ENCODE data around the gene MRPL21. TPM values are rescaled to one million over a fixed set of nuclear protein-coding genes. Genes with fewer than 3 reads are reported as not detected.

MRPL21 gene
- total and polyA plus RNA-seq, 2 experiments from 2014 or later, result 62.4 to 232 TPM

- Histone ChIP-seq H3F3A (replicated peaks; ENCODE audit: low read depth) (no peaks in the 10 kb centered on the region), H3K4me3 (no peak overlapping the region), H3K4me1 (ENCODE audit: insufficient read depth) (peaks cover 6% of the 10 kb centered on the region; the same call in 1 of the 2 replicates), H4K20me1 (replicated peaks; ENCODE audit: insufficient read depth) (no peaks in the 10 kb centered on the region), H2AFZ (no peak overlapping the region), H3K4me2 (no peak overlapping the region), H3K36me3 (ENCODE audit: insufficient read depth) (no peaks in the 10 kb centered on the region), H3K27ac (ENCODE audit: low read depth) (no peak overlapping the region), H3K9me2 (ENCODE audit: insufficient read depth) (no peaks in the 10 kb centered on the region), H3K79me2 (replicated peaks; ENCODE audit: insufficient read depth) (no peaks in the 10 kb centered on the region), H3K27me3 (ENCODE audit: insufficient read depth) (no peaks in the 10 kb centered on the region)
- Mint-ChIP-seq H3K9me3 (no peaks in the 10 kb centered on the region), H3K4me1 (peaks cover 24% of the 10 kb centered on the region), H3K27me3 (ENCODE audit: insufficient read depth, low read depth, poor library complexity) (peaks cover 4% of the 10 kb centered on the region), H3K27ac (no peak overlapping the region), H3K36me3 (ENCODE audit: low read depth) (no peaks in the 10 kb centered on the region), H3K4me3 (no peak overlapping the region; the same call in 2 of the 3 replicates)
- ATAC-seq (no peak), DNase-seq (ENCODE audit: low spot score) (no peak)
- TF ChIP-seq ZNF331 (CRISPR knock-in tag; IDR thresholded peaks at IDR 0.05; ENCODE audit: low read depth), result no peak
- no peak for TF ChIP-seq EZH2phosphoT487 (IDR thresholded peaks at IDR 0.05; ENCODE audit: unreplicated experiment)
- no peak for TF ChIP-seq CREB1 (CRISPR knock-in tag; IDR thresholded peaks at IDR 0.05; ENCODE audit: low read depth)
- no peak for TF ChIP-seq POLR2AphosphoS5 (IDR thresholded peaks at IDR 0.05; ENCODE audit: low read depth)
- no peak for TF ChIP-seq REST (IDR thresholded peaks at IDR 0.05; ENCODE audit: unreplicated experiment)
- TF ChIP-seq ZNF114 (CRISPR knock-in tag; IDR thresholded peaks at IDR 0.05), result no peak
- no peak for TF ChIP-seq ETS1 (IDR thresholded peaks at IDR 0.05)
- TF ChIP-seq, protein P1, sequence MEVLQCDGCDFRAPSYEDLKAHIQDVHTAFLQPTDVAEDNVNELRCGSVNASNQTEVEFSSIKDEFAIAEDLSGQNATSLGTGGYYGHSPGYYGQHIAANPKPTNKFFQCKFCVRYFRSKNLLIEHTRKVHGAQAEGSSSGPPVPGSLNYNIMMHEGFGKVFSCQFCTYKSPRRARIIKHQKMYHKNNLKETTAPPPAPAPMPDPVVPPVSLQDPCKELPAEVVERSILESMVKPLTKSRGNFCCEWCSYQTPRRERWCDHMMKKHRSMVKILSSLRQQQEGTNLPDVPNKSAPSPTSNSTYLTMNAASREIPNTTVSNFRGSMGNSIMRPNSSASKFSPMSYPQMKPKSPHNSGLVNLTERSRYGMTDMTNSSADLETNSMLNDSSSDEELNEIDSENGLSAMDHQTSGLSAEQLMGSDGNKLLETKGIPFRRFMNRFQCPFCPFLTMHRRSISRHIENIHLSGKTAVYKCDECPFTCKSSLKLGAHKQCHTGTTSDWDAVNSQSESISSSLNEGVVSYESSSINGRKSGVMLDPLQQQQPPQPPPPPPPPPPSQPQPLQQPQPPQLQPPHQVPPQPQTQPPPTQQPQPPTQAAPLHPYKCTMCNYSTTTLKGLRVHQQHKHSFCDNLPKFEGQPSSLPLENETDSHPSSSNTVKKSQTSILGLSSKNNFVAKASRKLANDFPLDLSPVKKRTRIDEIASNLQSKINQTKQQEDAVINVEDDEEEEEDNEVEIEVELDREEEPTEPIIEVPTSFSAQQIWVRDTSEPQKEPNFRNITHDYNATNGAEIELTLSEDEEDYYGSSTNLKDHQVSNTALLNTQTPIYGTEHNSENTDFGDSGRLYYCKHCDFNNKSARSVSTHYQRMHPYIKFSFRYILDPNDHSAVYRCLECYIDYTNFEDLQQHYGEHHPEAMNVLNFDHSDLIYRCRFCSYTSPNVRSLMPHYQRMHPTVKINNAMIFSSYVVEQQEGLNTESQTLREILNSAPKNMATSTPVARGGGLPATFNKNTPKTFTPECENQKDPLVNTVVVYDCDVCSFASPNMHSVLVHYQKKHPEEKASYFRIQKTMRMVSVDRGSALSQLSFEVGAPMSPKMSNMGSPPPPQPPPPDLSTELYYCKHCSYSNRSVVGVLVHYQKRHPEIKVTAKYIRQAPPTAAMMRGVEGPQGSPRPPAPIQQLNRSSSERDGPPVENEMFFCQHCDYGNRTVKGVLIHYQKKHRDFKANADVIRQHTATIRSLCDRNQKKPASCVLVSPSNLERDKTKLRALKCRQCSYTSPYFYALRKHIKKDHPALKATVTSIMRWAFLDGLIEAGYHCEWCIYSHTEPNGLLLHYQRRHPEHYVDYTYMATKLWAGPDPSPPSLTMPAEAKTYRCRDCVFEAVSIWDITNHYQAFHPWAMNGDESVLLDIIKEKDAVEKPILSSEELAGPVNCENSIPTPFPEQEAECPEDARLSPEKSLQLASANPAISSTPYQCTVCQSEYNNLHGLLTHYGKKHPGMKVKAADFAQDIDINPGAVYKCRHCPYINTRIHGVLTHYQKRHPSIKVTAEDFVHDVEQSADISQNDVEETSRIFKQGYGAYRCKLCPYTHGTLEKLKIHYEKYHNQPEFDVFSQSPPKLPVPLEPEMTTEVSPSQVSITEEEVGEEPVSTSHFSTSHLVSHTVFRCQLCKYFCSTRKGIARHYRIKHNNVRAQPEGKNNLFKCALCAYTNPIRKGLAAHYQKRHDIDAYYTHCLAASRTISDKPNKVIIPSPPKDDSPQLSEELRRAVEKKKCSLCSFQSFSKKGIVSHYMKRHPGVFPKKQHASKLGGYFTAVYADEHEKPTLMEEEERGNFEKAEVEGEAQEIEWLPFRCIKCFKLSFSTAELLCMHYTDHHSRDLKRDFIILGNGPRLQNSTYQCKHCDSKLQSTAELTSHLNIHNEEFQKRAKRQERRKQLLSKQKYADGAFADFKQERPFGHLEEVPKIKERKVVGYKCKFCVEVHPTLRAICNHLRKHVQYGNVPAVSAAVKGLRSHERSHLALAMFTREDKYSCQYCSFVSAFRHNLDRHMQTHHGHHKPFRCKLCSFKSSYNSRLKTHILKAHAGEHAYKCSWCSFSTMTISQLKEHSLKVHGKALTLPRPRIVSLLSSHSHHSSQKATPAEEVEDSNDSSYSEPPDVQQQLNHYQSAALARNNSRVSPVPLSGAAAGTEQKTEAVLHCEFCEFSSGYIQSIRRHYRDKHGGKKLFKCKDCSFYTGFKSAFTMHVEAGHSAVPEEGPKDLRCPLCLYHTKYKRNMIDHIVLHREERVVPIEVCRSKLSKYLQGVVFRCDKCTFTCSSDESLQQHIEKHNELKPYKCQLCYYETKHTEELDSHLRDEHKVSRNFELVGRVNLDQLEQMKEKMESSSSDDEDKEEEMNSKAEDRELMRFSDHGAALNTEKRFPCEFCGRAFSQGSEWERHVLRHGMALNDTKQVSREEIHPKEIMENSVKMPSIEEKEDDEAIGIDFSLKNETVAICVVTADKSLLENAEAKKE (CRISPR knock-in tag; IDR thresholded peaks at IDR 0.05), result no peak
- no peak for TF ChIP-seq NANOG (IDR thresholded peaks at IDR 0.05; ENCODE audit: borderline replicate concordance)
- TF ChIP-seq STAT1 (IDR thresholded peaks at IDR 0.05; ENCODE audit: unreplicated experiment), result no peak
- no peak for TF ChIP-seq EZH2 (IDR thresholded peaks at IDR 0.05; ENCODE audit: low read depth, unreplicated experiment)
- TF ChIP-seq JUNB (IDR thresholded peaks at IDR 0.05; ENCODE audit: unreplicated experiment), result no peak
- TF ChIP-seq CTCF (conservative IDR thresholded peaks at IDR 0.05; ENCODE audit: low read depth in 2 of 2), result no peak
Observed at GRCh38 chr11:68948935-68949334, 45.3 kb upstream of the MRPL21 start.

All from GM23338 (cell line).